Testis (tissue), 3 donors: Measurements from ENCODE around the gene DNAI4. TPM values are rescaled to one million over a fixed set of nuclear protein-coding genes. Genes with fewer than 3 reads are reported as not detected.
"Not testable (repeated sequence)": the region's sequence is repeated elsewhere in the genome, so short reads cannot be mapped to it uniquely, and the experiment has no call there.

ENCODE experiments used
- DNase-seq: peaks from one replicate; pipeline ENCODE4 v3.0.0-alpha.2; 2019
- H3K27ac ChIP-seq, 2 donors: fragments of 200-600 bp; sonication (generic); one replicate each; pipeline ENCODE4 v1.5.1; 2019
- H3K27me3 ChIP-seq: fragments of 200-600 bp; sonication (generic); one replicate; pipeline ENCODE4 v1.5.1; 2019
- H3K36me3 ChIP-seq: fragments of 200-600 bp; sonication (generic); one replicate; pipeline ENCODE4 v1.5.1; 2017; ENCODE audit warnings: low read depth; ENCODE audit errors: missing control alignments
- H3K4me1 ChIP-seq: fragments of 200-600 bp; sonication (generic); one replicate; pipeline ENCODE4 v1.5.1; 2019
- H3K4me3 ChIP-seq, 2 donors: fragments of 200-600 bp; sonication (generic); one replicate each; pipeline ENCODE4 v1.5.1; 2017 to 2019
- H3K9me3 ChIP-seq: fragments of 200-600 bp; sonication (generic); one replicate; pipeline ENCODE4 v1.5.1; 2017
- POLR2A ChIP-seq: fragments of 450-650 bp; IDR thresholded peaks from one replicate; pipeline ENCODE4 v1.6.1; 2017; ENCODE audit warnings: antibody characterized with exemption, mild to moderate bottlenecking, moderate library complexity
- WGBS, 2 donors: methylation state at CpG; one replicate each; pipeline ENCODE4 v1.1.5; 2018; 5-methylcytosine and 5-hydroxymethylcytosine counted together
- intact Hi-C: fragments of 100-400 bp; cut with DNase I; formaldehyde crosslinking; loops from one replicate; pipeline ENCODE4 v1.15.1; 2023; ENCODE audit warnings: low total_unique reads
- polyA plus RNA-seq: library from polyadenylated mRNA; stranded (reverse); fragments of 350-450 nt; fragmentation: Illumina TruSeq; extraction: RNeasy Lipid Tissue Mini Kit (QIAGEN cat#74804); gene quantifications from one replicate; pipeline ENCODE4 v1.2.3, GENCODE V29; 2014; ENCODE audit warnings: low read depth, low replicate concordance; ENCODE audit not compliant: insufficient read depth
- total RNA-seq, 2 donors: library from RNA; depleted of rRNA; stranded (reverse); fragments of >200 nt; gene quantifications; one replicate each; pipeline ENCODE4 v1.2.3, GENCODE V29; 2016
- TF ChIP-seq, protein P1 (sequence below), 3 experiments: fragments of 450-650 bp in 2 of 3; fragments of 200-600 bp in 1 of 3; sonication (generic) in 1 of 3; IDR thresholded peaks; one replicate each; pipeline ENCODE4 v1.5.1; 2016 to 2019; ENCODE audit warnings: antibody characterized with exemption in 3 of 3, mild to moderate bottlenecking in 2 of 3, moderate library complexity in 1 of 3

DNAI4 gene
- total and polyA plus RNA-seq, 3 donors from 2014 or later = 21.7 to 56.7 (median 40.8) TPM

DNA sequence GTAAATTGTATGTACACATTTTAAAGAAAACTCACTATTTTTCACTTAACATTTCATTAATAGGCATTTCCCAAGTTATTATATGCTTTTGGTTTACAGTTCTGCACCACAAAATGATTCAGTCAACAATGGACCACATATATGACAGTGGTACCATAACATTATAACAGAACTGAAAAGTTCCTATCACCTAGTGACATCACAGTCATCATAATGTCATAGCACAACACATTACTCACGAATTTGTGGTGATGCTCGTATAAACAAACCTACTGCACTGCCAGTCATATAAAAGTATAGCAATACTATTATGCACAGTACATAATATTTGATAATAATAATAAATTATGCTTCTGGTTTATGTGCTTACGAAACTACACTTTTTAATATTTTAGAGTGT, 30.9 kb downstream of the DNAI4 start:
- Histone ChIP-seq H3K4me1 (no peaks in the 10 kb centered on the region), H3K36me3 (no peaks in the 10 kb centered on the region), H3K27ac (no peak overlapping the region), H3K4me3 (no peak overlapping the region), H3K9me3 (no peaks in the 10 kb centered on the region), H3K27me3 (no peaks in the 10 kb centered on the region)
- no peak for DNase-seq
- TF ChIP-seq POLR2A = no peak
- intact Hi-C loops = no loop called here
- WGBS, 2 donors = 87 to 95% methylated on average over 3 of the region's 3 CpGs

DNA sequence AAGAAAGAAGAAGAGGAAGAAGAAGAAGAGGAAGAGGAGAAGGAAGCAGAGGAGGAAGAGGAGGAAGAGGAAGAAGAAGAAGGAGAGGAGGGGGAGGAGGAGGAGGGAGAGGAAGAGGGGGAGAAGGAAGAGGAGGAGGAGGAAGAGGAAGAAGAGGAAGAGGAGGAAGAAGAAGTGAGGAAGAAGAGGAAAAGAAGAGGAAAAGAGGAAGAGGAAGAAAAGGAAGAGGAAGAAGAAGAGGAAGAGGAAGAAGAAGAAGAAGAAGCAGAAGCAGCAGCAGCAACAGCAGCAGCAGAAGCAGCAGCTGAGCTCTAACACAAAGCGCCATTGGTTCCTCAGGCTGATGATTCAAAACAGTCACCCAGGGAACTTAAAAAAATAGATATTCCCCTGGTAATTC, 34.0 kb downstream of the DNAI4 start:
- Histone ChIP-seq H3K36me3 (no peaks in the 10 kb centered on the region), H3K27me3 (no peaks in the 10 kb centered on the region), H3K27ac (no peak overlapping the region), H3K4me1 (no peaks in the 10 kb centered on the region), H3K9me3 (no peaks in the 10 kb centered on the region), H3K4me3 (no peak overlapping the region)
- no peak for DNase-seq
- intact Hi-C loops = no loop called here
- TF ChIP-seq POLR2A = no peak
- TF ChIP-seq, protein P1, sequence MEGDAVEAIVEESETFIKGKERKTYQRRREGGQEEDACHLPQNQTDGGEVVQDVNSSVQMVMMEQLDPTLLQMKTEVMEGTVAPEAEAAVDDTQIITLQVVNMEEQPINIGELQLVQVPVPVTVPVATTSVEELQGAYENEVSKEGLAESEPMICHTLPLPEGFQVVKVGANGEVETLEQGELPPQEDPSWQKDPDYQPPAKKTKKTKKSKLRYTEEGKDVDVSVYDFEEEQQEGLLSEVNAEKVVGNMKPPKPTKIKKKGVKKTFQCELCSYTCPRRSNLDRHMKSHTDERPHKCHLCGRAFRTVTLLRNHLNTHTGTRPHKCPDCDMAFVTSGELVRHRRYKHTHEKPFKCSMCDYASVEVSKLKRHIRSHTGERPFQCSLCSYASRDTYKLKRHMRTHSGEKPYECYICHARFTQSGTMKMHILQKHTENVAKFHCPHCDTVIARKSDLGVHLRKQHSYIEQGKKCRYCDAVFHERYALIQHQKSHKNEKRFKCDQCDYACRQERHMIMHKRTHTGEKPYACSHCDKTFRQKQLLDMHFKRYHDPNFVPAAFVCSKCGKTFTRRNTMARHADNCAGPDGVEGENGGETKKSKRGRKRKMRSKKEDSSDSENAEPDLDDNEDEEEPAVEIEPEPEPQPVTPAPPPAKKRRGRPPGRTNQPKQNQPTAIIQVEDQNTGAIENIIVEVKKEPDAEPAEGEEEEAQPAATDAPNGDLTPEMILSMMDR (IDR thresholded peaks at IDR 0.05) = no peak
- 69 to 86% methylated on average over 1 of the region's 1 CpG for WGBS, 2 donors

DNA sequence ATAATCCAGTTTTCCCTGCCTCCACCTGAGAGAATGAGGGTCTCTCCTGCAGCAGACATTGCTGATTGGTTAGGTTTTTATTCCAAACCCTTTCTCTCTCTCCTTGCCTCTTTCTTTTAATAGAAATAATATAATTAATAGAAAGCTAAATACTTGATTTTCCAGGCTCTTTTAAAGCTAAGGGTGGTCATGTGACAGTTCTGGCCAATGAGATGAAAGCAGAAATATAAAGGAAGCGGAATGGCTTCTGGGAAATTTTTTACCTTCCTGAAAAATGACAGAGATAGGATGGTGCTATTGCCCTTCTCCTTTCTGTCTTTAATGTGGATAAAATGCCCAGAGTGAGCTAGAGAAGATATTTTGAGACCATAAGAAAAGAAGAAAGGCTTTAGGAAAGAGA, 35.6 kb downstream of the DNAI4 start:
- no peaks in the 10 kb centered on the region for H3K27me3 ChIP-seq
- no peak for TF ChIP-seq POLR2A
- no peak overlapping the region for H3K4me3 ChIP-seq
- WGBS, 2 donors = 71 to 83% methylated on average over 1 of the region's 1 CpG
- H3K27ac ChIP-seq = no peak overlapping the region
- DNase-seq = no peak
- H3K36me3 ChIP-seq = no peaks in the 10 kb centered on the region
- no peaks in the 10 kb centered on the region for H3K4me1 ChIP-seq
- no peaks in the 10 kb centered on the region for H3K9me3 ChIP-seq
- intact Hi-C loops = no loop called here

DNA sequence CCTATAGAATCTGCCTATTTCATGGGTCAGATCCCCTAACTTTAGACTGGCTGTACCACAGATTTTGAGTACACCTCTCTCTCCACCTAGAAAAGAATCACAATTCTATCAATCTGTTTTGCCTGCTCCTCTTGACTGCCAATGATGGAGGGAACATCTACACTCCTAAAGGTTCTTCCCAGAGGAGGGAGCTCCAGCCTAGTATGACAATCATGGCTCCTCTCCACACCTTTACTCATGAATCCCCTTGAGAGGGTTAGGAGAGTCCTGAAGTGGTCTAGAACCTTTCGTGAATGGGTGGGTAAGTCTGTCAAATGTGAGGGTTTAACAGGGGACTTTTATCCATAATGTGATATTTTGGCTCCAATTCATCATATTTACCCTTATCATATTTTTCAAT, 48.0 kb downstream of the DNAI4 start:
- H3K27me3 ChIP-seq = no peaks in the 10 kb centered on the region
- WGBS, 2 donors = 81 to 90% methylated on average over 1 of the region's 1 CpG
- H3K36me3 ChIP-seq = no peaks in the 10 kb centered on the region
- no peaks in the 10 kb centered on the region for H3K4me1 ChIP-seq
- H3K27ac ChIP-seq = no peak overlapping the region
- no peaks in the 10 kb centered on the region for H3K9me3 ChIP-seq
- no peak for DNase-seq
- no peak for TF ChIP-seq POLR2A
- TF ChIP-seq, protein P1 (IDR thresholded peaks at IDR 0.05) = no peak
- no peak overlapping the region for H3K4me3 ChIP-seq
- intact Hi-C loops = no loop called here

DNA sequence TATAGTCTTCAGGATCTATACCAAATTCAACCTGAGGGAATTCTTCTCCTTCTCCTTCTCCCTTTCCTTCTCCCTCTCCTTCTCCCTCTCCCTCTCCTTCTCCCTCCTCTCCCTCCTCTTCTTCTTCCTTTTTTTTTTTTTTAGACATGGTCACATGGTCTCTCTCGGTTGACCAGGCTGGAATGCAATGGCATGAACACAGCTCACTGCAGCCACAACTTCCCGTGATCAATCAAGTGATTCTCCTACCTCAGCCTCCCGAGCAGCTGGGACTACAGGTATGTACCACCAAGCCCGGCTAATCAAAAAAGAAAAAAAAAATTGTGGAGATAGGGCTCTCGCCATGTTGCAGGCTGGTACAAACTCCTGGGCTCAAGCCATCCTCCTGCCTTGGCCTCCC, 51.5 kb downstream of the DNAI4 start:
- no peaks in the 10 kb centered on the region for H3K36me3 ChIP-seq
- TF ChIP-seq POLR2A = no peak
- TF ChIP-seq, protein P1 (IDR thresholded peaks at IDR 0.05) = no peak
- H3K4me1 ChIP-seq = no peaks in the 10 kb centered on the region
- intact Hi-C loops = no loop called here
- no peaks in the 10 kb centered on the region for H3K27me3 ChIP-seq
- no peaks in the 10 kb centered on the region for H3K9me3 ChIP-seq
- no peak overlapping the region for H3K27ac ChIP-seq
- 92 to 95% methylated on average over 5 of the region's 5 CpGs for WGBS, 2 donors
- no peak for DNase-seq
- H3K4me3 ChIP-seq = no peak overlapping the region

DNA sequence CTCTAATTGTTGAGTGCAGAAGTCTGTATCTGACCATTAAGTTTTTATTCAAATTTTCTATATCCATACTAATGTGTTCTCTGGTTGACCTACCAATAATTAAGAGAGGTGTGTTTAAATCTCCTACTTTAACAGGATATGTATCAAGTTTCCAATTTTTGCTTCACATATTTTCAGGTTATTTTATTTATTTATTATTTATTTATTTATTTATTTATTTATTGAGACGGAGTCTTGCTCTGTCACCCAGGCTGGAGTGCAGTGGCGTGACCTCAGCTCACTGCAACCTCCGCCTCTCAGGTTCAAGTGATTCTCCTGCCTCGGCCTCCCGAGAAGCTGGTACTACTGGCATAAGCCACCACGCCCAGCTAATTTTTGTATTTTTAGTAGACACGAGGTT, 52.6 kb downstream of the DNAI4 start:
- H3K4me3 ChIP-seq, H3K27ac ChIP-seq, H3K4me1 ChIP-seq, H3K36me3 ChIP-seq, intact Hi-C loops, H3K9me3 ChIP-seq, DNase-seq, H3K27me3 ChIP-seq: not testable (repeated sequence)
- 91 to 93% methylated on average over 7 of the region's 7 CpGs for WGBS, 2 donors
